Astrocyte (in vitro differentiated cells and primary cell): ENCODE data around the gene UPF2. TPM values are rescaled to one million over a fixed set of nuclear protein-coding genes. Genes with fewer than 3 reads are reported as not detected.

ENCODE experiments used
- DNase-seq: peaks from one replicate; pipeline ENCODE4 v3.0.0-alpha.2; 2010; ENCODE audit warnings: low read depth
- FAIRE-seq: peaks from 2 replicates; lab custom pipeline; 2011; peaks lifted over from hg19 to GRCh38; lab: Jason Lieb, UNC
- H2AFZ ChIP-seq: 2 replicates; pipeline ENCODE4 v1.6.0; 2012; ENCODE audit warnings: low read depth, low read length, inconsistent platforms
- H3K27ac ChIP-seq: 2 replicates; pipeline ENCODE4 v1.5.1; 2011; ENCODE audit warnings: low read depth, low read length, inconsistent platforms
- H3K27me3 ChIP-seq: 2 replicates; pipeline ENCODE4 v1.6.0; 2011; ENCODE audit warnings: low read length, inconsistent platforms; ENCODE audit not compliant: insufficient read depth
- H3K36me3 ChIP-seq: 2 replicates; pipeline ENCODE4 v1.5.1; 2011; ENCODE audit warnings: low read length, inconsistent platforms; ENCODE audit not compliant: insufficient read depth
- H3K4me1 ChIP-seq: 2 replicates; pipeline ENCODE4 v1.5.1; 2011; ENCODE audit warnings: low read length, inconsistent platforms; ENCODE audit not compliant: insufficient read depth
- H3K4me2 ChIP-seq: 2 replicates; pipeline ENCODE4 v1.6.0; 2012; ENCODE audit warnings: low read length, inconsistent platforms
- H3K4me3 ChIP-seq: 2 replicates; pipeline ENCODE4 v1.5.1; 2011; ENCODE audit warnings: low read depth, mild to moderate bottlenecking, low read length, inconsistent platforms; ENCODE audit not compliant: insufficient read depth
- H3K79me2 ChIP-seq: 2 replicates; pipeline ENCODE4 v1.6.0; 2012; ENCODE audit warnings: mild to moderate bottlenecking, low read length, inconsistent platforms; ENCODE audit not compliant: insufficient read depth
- H3K9ac ChIP-seq: 2 replicates; pipeline ENCODE4 v1.6.0; 2012; ENCODE audit warnings: mild to moderate bottlenecking, low read length, inconsistent platforms
- H3K9me3 ChIP-seq: 2 replicates; pipeline ENCODE4 v1.5.1; 2012; ENCODE audit warnings: low read depth, mild to moderate bottlenecking, low read length, inconsistent platforms; ENCODE audit not compliant: insufficient read depth
- H4K20me1 ChIP-seq: 2 replicates; pipeline ENCODE4 v1.6.0; 2012; ENCODE audit warnings: low read length, inconsistent platforms; ENCODE audit not compliant: insufficient read depth
- H3K27ac Mint-ChIP-seq: one replicate; pipeline ENCODE4 v1.8.0; 2021; ENCODE audit warnings: mild to moderate bottlenecking, mixed read lengths; ENCODE audit not compliant: unreplicated experiment
- H3K27me3 Mint-ChIP-seq: one replicate; pipeline ENCODE4 v1.8.0; 2021; ENCODE audit warnings: low read depth, mixed read lengths; ENCODE audit not compliant: unreplicated experiment
- H3K36me3 Mint-ChIP-seq: one replicate; pipeline ENCODE4 v1.8.0; 2021; ENCODE audit warnings: low read depth, mixed read lengths; ENCODE audit not compliant: unreplicated experiment
- H3K4me1 Mint-ChIP-seq: one replicate; pipeline ENCODE4 v1.8.0; 2021; ENCODE audit warnings: low read depth, mixed read lengths; ENCODE audit not compliant: unreplicated experiment
- H3K4me3 Mint-ChIP-seq: one replicate; pipeline ENCODE4 v1.8.0; 2021; ENCODE audit warnings: mild to moderate bottlenecking, moderate library complexity, mixed read lengths; ENCODE audit not compliant: unreplicated experiment
- H3K9me3 Mint-ChIP-seq: one replicate; pipeline ENCODE4 v1.8.0; 2021; ENCODE audit warnings: mild to moderate bottlenecking, mixed read lengths; ENCODE audit not compliant: unreplicated experiment
- EZH2 ChIP-seq: IDR thresholded peaks from 2 replicates; pipeline ENCODE4 v1.6.1; 2012; ENCODE audit warnings: mild to moderate bottlenecking, low read length, inconsistent platforms; ENCODE audit not compliant: insufficient read depth
- total RNA-seq: library from RNA; stranded (reverse); gene quantifications from 2 replicates; pipeline ENCODE4 v1.2.1, GENCODE V29; 2021
- TF ChIP-seq, protein P1 (sequence below): IDR thresholded peaks from 2 replicates; pipeline ENCODE4 v1.5.1; 2011; ENCODE audit warnings: low read depth, mild to moderate bottlenecking, inconsistent platforms, low read length, moderate library complexity; ENCODE audit not compliant: insufficient read depth

Gene UPF2
- total RNA-seq, 1 donor from 2014 or later, result 23.2 TPM

- Histone ChIP-seq H3K9ac (no peak overlapping the region), H3K36me3 (no peaks in the 10 kb centered on the region), H3K79me2 (no peaks in the 10 kb centered on the region), H3K4me1 (peaks cover 21% of the 10 kb centered on the region), H3K4me2 (peak overlapping the region; percentile 41), H3K4me3 (no peak overlapping the region), H4K20me1 (no peaks in the 10 kb centered on the region), H3K27me3 (no peaks in the 10 kb centered on the region), H3K27ac (no peak overlapping the region), H2AFZ (no peak overlapping the region), H3K9me3 (no peaks in the 10 kb centered on the region)
- Mint-ChIP-seq H3K4me1 (peaks cover 23% of the 10 kb centered on the region), H3K27ac (peak overlapping the region; percentile 2), H3K4me3 (no peak overlapping the region), H3K9me3 (no peaks in the 10 kb centered on the region), H3K27me3 (no peaks in the 10 kb centered on the region), H3K36me3 (peaks cover 2% of the 10 kb centered on the region)
- DNase-seq, result peak; percentile 31
- no peak for FAIRE-seq
- TF ChIP-seq, protein P1, sequence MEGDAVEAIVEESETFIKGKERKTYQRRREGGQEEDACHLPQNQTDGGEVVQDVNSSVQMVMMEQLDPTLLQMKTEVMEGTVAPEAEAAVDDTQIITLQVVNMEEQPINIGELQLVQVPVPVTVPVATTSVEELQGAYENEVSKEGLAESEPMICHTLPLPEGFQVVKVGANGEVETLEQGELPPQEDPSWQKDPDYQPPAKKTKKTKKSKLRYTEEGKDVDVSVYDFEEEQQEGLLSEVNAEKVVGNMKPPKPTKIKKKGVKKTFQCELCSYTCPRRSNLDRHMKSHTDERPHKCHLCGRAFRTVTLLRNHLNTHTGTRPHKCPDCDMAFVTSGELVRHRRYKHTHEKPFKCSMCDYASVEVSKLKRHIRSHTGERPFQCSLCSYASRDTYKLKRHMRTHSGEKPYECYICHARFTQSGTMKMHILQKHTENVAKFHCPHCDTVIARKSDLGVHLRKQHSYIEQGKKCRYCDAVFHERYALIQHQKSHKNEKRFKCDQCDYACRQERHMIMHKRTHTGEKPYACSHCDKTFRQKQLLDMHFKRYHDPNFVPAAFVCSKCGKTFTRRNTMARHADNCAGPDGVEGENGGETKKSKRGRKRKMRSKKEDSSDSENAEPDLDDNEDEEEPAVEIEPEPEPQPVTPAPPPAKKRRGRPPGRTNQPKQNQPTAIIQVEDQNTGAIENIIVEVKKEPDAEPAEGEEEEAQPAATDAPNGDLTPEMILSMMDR, result no peak
- no peak for TF ChIP-seq EZH2
Observed at GRCh38 chr10:11871466-11871865, 171.1 kb downstream of the UPF2 start.

DNA sequence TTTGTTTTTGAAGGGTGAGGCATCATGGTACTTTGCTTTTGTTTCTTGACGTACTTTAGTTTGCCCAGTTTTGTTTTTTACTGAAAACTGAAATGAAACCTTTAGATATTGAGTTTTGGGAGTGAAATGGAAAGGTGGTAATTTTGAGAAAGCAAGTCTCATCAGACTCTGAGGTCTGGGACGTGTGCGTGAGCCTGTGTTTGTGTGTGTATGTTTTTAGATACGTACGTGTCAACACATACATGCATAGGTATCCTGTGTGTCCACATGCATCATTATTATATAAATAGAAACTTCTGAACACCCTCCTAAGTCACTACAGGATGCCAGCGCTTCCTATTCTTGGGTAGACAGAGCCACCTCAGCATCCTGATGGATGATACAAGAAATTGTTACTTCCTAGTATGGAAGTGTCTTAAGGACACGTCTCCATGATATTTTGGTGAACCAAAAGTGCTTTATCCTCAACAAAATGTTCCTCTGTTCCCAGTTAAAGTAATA is 171.7 kb downstream of the UPF2 start:
- Histone ChIP-seq H3K9me3 (no peaks in the 10 kb centered on the region), H3K79me2 (no peaks in the 10 kb centered on the region), H2AFZ (no peak overlapping the region), H3K9ac (no peak overlapping the region), H3K27ac (no peak overlapping the region), H3K4me3 (no peak overlapping the region), H3K4me2 (peak overlapping the region; percentile 41), H3K36me3 (no peaks in the 10 kb centered on the region), H3K27me3 (no peaks in the 10 kb centered on the region), H4K20me1 (no peaks in the 10 kb centered on the region), H3K4me1 (peaks cover 17% of the 10 kb centered on the region)
- Mint-ChIP-seq H3K4me3 (no peak overlapping the region), H3K27ac (peak overlapping the region; percentile 20), H3K36me3 (peaks cover 4% of the 10 kb centered on the region), H3K9me3 (no peaks in the 10 kb centered on the region), H3K27me3 (no peaks in the 10 kb centered on the region), H3K4me1 (peaks cover 23% of the 10 kb centered on the region)
- no peak for FAIRE-seq
- TF ChIP-seq, protein P1, result no peak
- no peak for TF ChIP-seq EZH2
- DNase-seq, result no peak

GRCh38 chr10:11870461-11870780 is 172.2 kb downstream of the UPF2 start:
- H3K36me3 ChIP-seq, result no peaks in the 10 kb centered on the region
- no peaks in the 10 kb centered on the region for H3K9me3 ChIP-seq
- H3K27me3 ChIP-seq, result no peaks in the 10 kb centered on the region
- H3K27ac ChIP-seq, result no peak overlapping the region
- no peaks in the 10 kb centered on the region for H4K20me1 ChIP-seq
- Mint-ChIP-seq H3K4me3 (no peak overlapping the region), H3K27me3 (no peaks in the 10 kb centered on the region), H3K4me1 (peaks cover 20% of the 10 kb centered on the region), H3K36me3 (peaks cover 4% of the 10 kb centered on the region), H3K27ac (no peak overlapping the region), H3K9me3 (no peaks in the 10 kb centered on the region)
- no peaks in the 10 kb centered on the region for H3K79me2 ChIP-seq
- DNase-seq (no peak), FAIRE-seq (no peak)
- peaks cover 12% of the 10 kb centered on the region for H3K4me1 ChIP-seq
- H3K4me2 ChIP-seq, result peak overlapping the region; percentile 73
- H2AFZ ChIP-seq, result peak overlapping the region; percentile 82
- no peak for TF ChIP-seq EZH2
- TF ChIP-seq, protein P1, result no peak
- H3K9ac ChIP-seq, result no peak overlapping the region
- H3K4me3 ChIP-seq, result no peak overlapping the region
